IMR-90 (cell line): ENCODE measurements around the gene SIK2. TPM values are rescaled to one million over a fixed set of nuclear protein-coding genes. Genes with fewer than 3 reads are reported as not detected.

Experiments
- ATAC-seq: fragments of 200-7000 bp; cut with Tn5 transposase; 2 replicates; pipeline ENCODE4 v1.9.1; 2020; ENCODE audit warnings: low read depth, mild to moderate bottlenecking, moderate library complexity
- BruUV-seq: library from RNA; stranded (reverse); fragments of 400-500 nt; replicated peaks from 2 replicates; lab custom pipeline; 2021; lab: Mats Ljungman, UMichigan
- CTCF ChIA-PET: fragments of 300-600 bp; formaldehyde crosslinking; extraction: SDS; loops from one replicate; lab custom pipeline; 2021; ENCODE audit warnings: antibody characterized with exemption; lab: Yijun Ruan, JAX
- POLR2A ChIA-PET: fragments of 300-600 bp; sonication (Branson Sonifier 250); formaldehyde crosslinking; loops from one replicate; lab custom pipeline; 2022; ENCODE audit warnings: antibody characterized with exemption; ENCODE audit not compliant: unreplicated experiment; lab: Charles Lee
- DNase-seq: peaks from one replicate; pipeline ENCODE4 v3.0.0; 2013
- H2AFZ ChIP-seq: replicated peaks from 2 replicates; pipeline ENCODE3; 2013; ENCODE audit warnings: low read length, mild to moderate bottlenecking; ENCODE audit not compliant: poor library complexity
- H2AK5ac ChIP-seq: 2 replicates; pipeline ENCODE4 v1.6.1; 2013; ENCODE audit warnings: low read depth, low read length, inconsistent platforms
- H2AK9ac ChIP-seq: replicated peaks from 2 replicates; pipeline ENCODE3; 2013; ENCODE audit warnings: mild to moderate bottlenecking, low read depth, low read length, moderate library complexity; ENCODE audit not compliant: poor library complexity
- H2BK120ac ChIP-seq: 2 replicates; pipeline ENCODE4 v1.6.1; 2013; ENCODE audit warnings: low read depth, low read length, inconsistent platforms
- H2BK15ac ChIP-seq: 3 replicates; pipeline ENCODE4 v1.6.1; 2013; ENCODE audit warnings: low read depth, low read length, inconsistent platforms
- H2BK20ac ChIP-seq: 2 replicates; pipeline ENCODE4 v1.6.1; 2013; ENCODE audit warnings: low read depth, mild to moderate bottlenecking, inconsistent platforms, low read length, moderate library complexity
- H2BK5ac ChIP-seq: 2 replicates; pipeline ENCODE4 v1.6.1; 2013; ENCODE audit warnings: mild to moderate bottlenecking, low read depth, low read length, inconsistent platforms; ENCODE audit not compliant: poor library complexity, severe bottlenecking
- H3K14ac ChIP-seq: replicated peaks from 2 replicates; pipeline ENCODE4 v1.6.1; 2013; ENCODE audit warnings: low read depth, low read length, inconsistent platforms
- H3K18ac ChIP-seq: 2 replicates; pipeline ENCODE4 v1.6.1; 2013; ENCODE audit warnings: low read depth, low read length, control low read depth
- H3K23ac ChIP-seq: 2 replicates; pipeline ENCODE4 v1.6.1; 2013; ENCODE audit warnings: low read depth, low read length, inconsistent platforms
- H3K27ac ChIP-seq: 2 replicates; pipeline ENCODE4 v1.5.1; 2013; ENCODE audit warnings: mild to moderate bottlenecking, control low read depth, low read length; ENCODE audit not compliant: insufficient read depth
- H3K27me3 ChIP-seq: 2 replicates; pipeline ENCODE4 v1.6.1; 2013; ENCODE audit warnings: low read length; ENCODE audit not compliant: control insufficient read depth, insufficient read depth
- H3K36me3 ChIP-seq: 2 replicates; pipeline ENCODE4 v1.6.1; 2013; ENCODE audit warnings: low read length, mixed read lengths; ENCODE audit not compliant: control insufficient read depth, insufficient read depth
- H3K4ac ChIP-seq: 2 replicates; pipeline ENCODE4 v1.6.1; 2013; ENCODE audit warnings: low read depth, low read length, inconsistent platforms
- H3K4me1 ChIP-seq: 2 replicates; pipeline ENCODE4 v1.6.1; 2013; ENCODE audit warnings: low read length, mixed read lengths; ENCODE audit not compliant: control insufficient read depth, insufficient read depth
- H3K4me2 ChIP-seq: 2 replicates; pipeline ENCODE4 v1.6.1; 2013; ENCODE audit warnings: low read depth, mild to moderate bottlenecking, control low read depth, low read length, moderate library complexity
- H3K4me3 ChIP-seq: 2 replicates; pipeline ENCODE4 v1.5.1; 2013; ENCODE audit warnings: low read depth, mild to moderate bottlenecking, control low read depth, low read length, moderate library complexity; ENCODE audit not compliant: insufficient read depth
- H3K56ac ChIP-seq: 2 replicates; pipeline ENCODE4 v1.6.1; 2013; ENCODE audit warnings: low read length, inconsistent platforms; ENCODE audit not compliant: insufficient read depth; ENCODE audit errors: extremely low read depth
- H3K79me1 ChIP-seq, 2 experiments: 2 replicates each; pipeline ENCODE4 v1.6.1; 2013; ENCODE audit warnings: low read length in 2 of 2, inconsistent platforms in 1 of 2, low read depth in 1 of 2
- H3K9ac ChIP-seq: 2 replicates; pipeline ENCODE4 v1.6.1; 2013; ENCODE audit warnings: low read depth, low read length, control low read depth
- H3K9me1 ChIP-seq: 2 replicates; pipeline ENCODE4 v1.6.1; 2013; ENCODE audit warnings: low read length, inconsistent platforms; ENCODE audit not compliant: insufficient read depth
- H3K9me3 ChIP-seq: 2 replicates; pipeline ENCODE4 v1.6.1; 2013; ENCODE audit warnings: low read length; ENCODE audit not compliant: control insufficient read depth, insufficient read depth
- H4K20me1 ChIP-seq: 2 replicates; pipeline ENCODE4 v1.6.1; 2013; ENCODE audit warnings: low read length, inconsistent platforms; ENCODE audit not compliant: insufficient read depth
- H4K5ac ChIP-seq: 2 replicates; pipeline ENCODE4 v1.6.1; 2013; ENCODE audit warnings: mild to moderate bottlenecking, low read depth, low read length, control low read depth
- H4K8ac ChIP-seq, 2 experiments: 2 replicates each; pipeline ENCODE4 v1.6.1; 2013; ENCODE audit warnings: low read depth in 2 of 2, low read length in 2 of 2, control low read depth in 1 of 2, inconsistent platforms in 1 of 2
- H4K91ac ChIP-seq: 2 replicates; pipeline ENCODE4 v1.6.1; 2013; ENCODE audit warnings: low read depth, low read length, inconsistent platforms; ENCODE audit not compliant: insufficient read depth
- BHLHE40 ChIP-seq: fragments of 150-350 bp; IDR thresholded peaks from 2 replicates; pipeline ENCODE4 v1.6.1; 2016; ENCODE audit warnings: mild to moderate bottlenecking, low read depth, low read length
- CEBPB ChIP-seq: IDR thresholded peaks from 2 replicates; pipeline ENCODE4 v1.6.1; 2012; ENCODE audit warnings: low read depth, low read length, improper control_type of control experiment
- CHD1 ChIP-seq: IDR thresholded peaks from 2 replicates; pipeline ENCODE4 v1.6.1; 2012; ENCODE audit warnings: low read depth, low read length, improper control_type of control experiment
- CTCF ChIP-seq: conservative IDR thresholded peaks from 2 replicates; pipeline ENCODE4 v1.5.1; 2012; ENCODE audit warnings: mild to moderate bottlenecking, low read depth, low read length, improper control_type of control experiment
- ELK1 ChIP-seq: fragments of 150-350 bp; IDR thresholded peaks from 2 replicates; pipeline ENCODE4 v1.6.1; 2016; ENCODE audit warnings: low read depth, mild to moderate bottlenecking, low read length, moderate library complexity, borderline replicate concordance
- MAFK ChIP-seq: IDR thresholded peaks from 2 replicates; pipeline ENCODE4 v1.6.1; 2012; ENCODE audit warnings: low read depth, low read length, improper control_type of control experiment
- MAZ ChIP-seq: IDR thresholded peaks from 2 replicates; pipeline ENCODE4 v1.6.1; 2012; ENCODE audit warnings: low read depth, mild to moderate bottlenecking, low read length, improper control_type of control experiment, moderate library complexity, borderline replicate concordance
- MXI1 ChIP-seq: IDR thresholded peaks from 2 replicates; pipeline ENCODE4 v1.6.1; 2012; ENCODE audit warnings: low read depth, mild to moderate bottlenecking, low read length, moderate library complexity, borderline replicate concordance
- NFE2L2 ChIP-seq: fragments of 150-350 bp; IDR thresholded peaks from 2 replicates; pipeline ENCODE4 v1.6.1; 2016; ENCODE audit warnings: low read depth, mild to moderate bottlenecking, low read length
- RAD21 ChIP-seq: IDR thresholded peaks from 2 replicates; pipeline ENCODE4 v1.6.1; 2012; ENCODE audit warnings: low read length, improper control_type of control experiment
- RFX5 ChIP-seq: IDR thresholded peaks from 2 replicates; pipeline ENCODE4 v1.8.0; 2012; ENCODE audit warnings: low read depth, mild to moderate bottlenecking, low read length, moderate library complexity
- SMC3 ChIP-seq: fragments of 150-350 bp; IDR thresholded peaks from 2 replicates; pipeline ENCODE4 v1.6.1; 2016; ENCODE audit warnings: low read depth, mild to moderate bottlenecking, antibody characterized with exemption, low read length, moderate library complexity
- USF2 ChIP-seq: fragments of 150-350 bp; IDR thresholded peaks from 2 replicates; pipeline ENCODE4 v1.6.1; 2017; ENCODE audit warnings: mild to moderate bottlenecking, antibody characterized with exemption, low read length, low read depth
- WGBS, 2 experiments: methylation state at CpG; one replicate each; pipeline versions ENCODE4 v1.1.5 to v1.1.7; 2013; ENCODE audit warnings: missing lambda C conversion rate in 2 of 2; ENCODE audit not compliant: insufficient read length in 1 of 2; ENCODE audit errors: extremely low coverage in 2 of 2; 5-methylcytosine and 5-hydroxymethylcytosine counted together
- dilution Hi-C: fragments of 300-500 bp; cut with HindIII; formaldehyde crosslinking; loops from one replicate; pipeline ENCODE4 v1.14.3; 2018; ENCODE audit warnings: low sequenced_read_pairs; ENCODE audit not compliant: unreplicated experiment
- in situ Hi-C: fragments of 300-500 bp; cut with MboI; formaldehyde crosslinking; loops from 3 replicates; pipeline ENCODE4 v1.14.3; 2019; ENCODE audit warnings: low sequenced_read_pairs, inconsistent platforms, mixed read lengths
- intact Hi-C: fragments of 100-400 bp; cut with micrococcal nuclease; formaldehyde crosslinking; loops from 2 replicates; pipeline ENCODE4 v1.10.0; 2022
- polyA plus RNA-seq, 3 experiments: library from polyadenylated mRNA; depleted of rRNA; stranded (reverse); fragments of >200 nt; gene quantifications; 2 replicates each; pipeline ENCODE4 v1.2.3, GENCODE V29; 2012; ENCODE audit warnings: low replicate concordance in 1 of 3
- total RNA-seq: library from RNA; depleted of rRNA; stranded (reverse); fragments of >200 nt; gene quantifications from 2 replicates; pipeline ENCODE4 v1.2.3, GENCODE V29; 2012

SIK2 gene
- total and polyA plus RNA-seq, 2 of the 4 experiments (the other 2 are of a cell fraction): 7.9 to 10.4 TPM

- peak overlapping the region; percentile 90 for H3K9ac ChIP-seq
- CTCF ChIA-PET: interaction anchor here (0.5 to 2.6 kb wide), 15 partner anchors 10 to 249 kb away, joined by 3 to 15 read pairs (median 3); partner anchors contain the start of gene PPP2R1B
Measured at GRCh38 chr11:111603611-111604130, 1.4 kb downstream of the SIK2 start.

More at GRCh38 chr11:111603611-111604130, 1.4 kb downstream of the SIK2 start:
- TF ChIP-seq CTCF: no peak
- TF ChIP-seq BHLHE40: no peak
- no peak for TF ChIP-seq ELK1
- no peak for TF ChIP-seq CHD1
- no peak for TF ChIP-seq RFX5
- TF ChIP-seq USF2: no peak
- no peak for TF ChIP-seq SMC3
- no peak for TF ChIP-seq MXI1
- no peak for TF ChIP-seq RAD21
- TF ChIP-seq MAFK: no peak
- TF ChIP-seq MAZ: no peak
- no peak for TF ChIP-seq NFE2L2
- no peak for TF ChIP-seq CEBPB
- 0 out of 3 replicates have a peak overlapping the region, but pooled peaks have one; percentile 22 for H2BK15ac ChIP-seq
- H3K36me3 ChIP-seq: no peaks in the 10 kb centered on the region
- peak overlapping the region; percentile 89 for H2BK5ac ChIP-seq
- H2BK20ac ChIP-seq: no peak overlapping the region
- H3K27me3 ChIP-seq: no peaks in the 10 kb centered on the region
- H3K23ac ChIP-seq: peak overlapping the region; percentile 99
- no peak overlapping the region for H4K91ac ChIP-seq
- H3K56ac ChIP-seq: 0 out of 2 replicates have a peak overlapping the region, but pooled peaks have one; percentile 72
- DNase-seq (no peak), ATAC-seq (no peak)
- peaks cover 2% of the 10 kb centered on the region for H3K9me1 ChIP-seq
- no peak overlapping the region for H2AK9ac ChIP-seq
- H2AK5ac ChIP-seq: peak overlapping the region; percentile 7; the same call in 1 of the 2 replicates
- intact Hi-C loops: loop anchor here (1.0 to 10.0 kb wide), 3 partner anchors 91 to 163 kb away; partner anchors contain the start of gene PPP2R1B
- dilution Hi-C loops: no loop called here
- H3K27ac ChIP-seq: peak overlapping the region; percentile 97; the same call in 1 of the 2 replicates
- H4K5ac ChIP-seq: no peak overlapping the region
- BruUV-seq: TSS peak; percentile 59
- in situ Hi-C loops: loop anchor here (5.0 kb wide), 1 partner anchor 174 kb away; no protein-coding TSS in a partner anchor
- no CpG with 5 or more reads among the region's 7 CpGs for WGBS, 2 experiments
- peak overlapping the region; percentile 98 for H3K4me2 ChIP-seq
- peaks cover 28% of the 10 kb centered on the region; the same call in 1 of the 2 replicates for H4K20me1 ChIP-seq
- H3K4me1 ChIP-seq: peaks cover 3% of the 10 kb centered on the region; the same call in 1 of the 2 replicates
- peak overlapping the region; percentile 73; the same call in 1 of the 2 replicates for H3K4ac ChIP-seq
- H3K18ac ChIP-seq: peak overlapping the region; percentile 7; the same call in 1 of the 2 replicates
- POLR2A ChIA-PET: no interaction called here
- peak overlapping the region; percentile 94 for H3K4me3 ChIP-seq
- no peaks in the 10 kb centered on the region for H3K9me3 ChIP-seq
- no peak overlapping the region for H4K8ac ChIP-seq
- peak overlapping the region; percentile 92 for H3K14ac ChIP-seq
- no peak overlapping the region for H2AFZ ChIP-seq
- no peak overlapping the region for H2BK120ac ChIP-seq
- H3K79me1 ChIP-seq: peaks cover 0 to 22% of the 10 kb centered on the region in 2 experiments; a peak in 3 of 4 replicates
